Stomach (tissue), 9 donors: ENCODE results near the gene SSR1. TPM values are rescaled to one million over a fixed set of nuclear protein-coding genes. Genes with fewer than 3 reads are reported as not detected.

Experiments used
- DNase-seq, 2 donors: peaks; one replicate each; pipeline versions ENCODE4 v3.0.0 to v3.0.0-alpha.2; 2013 to 2019
- H3K27ac ChIP-seq, 5 donors: fragments of 200-600 bp in 4 of 5; sonication (generic) in 4 of 5; one replicate each; pipeline ENCODE4 v1.5.1; 2013 to 2019; ENCODE audit warnings: mild to moderate bottlenecking in 1 of 5, moderate library complexity in 1 of 5
- H3K27me3 ChIP-seq, 3 donors: fragments of 200-600 bp; sonication (generic); one replicate each; pipeline ENCODE4 v1.5.1; 2017 to 2019; ENCODE audit warnings: mixed run types in 1 of 3
- H3K36me3 ChIP-seq, 4 donors: fragments of 200-600 bp; sonication (generic); 1 replicate in 3 of 4; 2 replicates in 1 of 4; pipeline ENCODE4 v1.5.1; 2016 to 2019
- H3K4me1 ChIP-seq, 4 donors: fragments of 200-600 bp; sonication (generic); one replicate each; pipeline ENCODE4 v1.5.1; 2016 to 2019
- H3K4me3 ChIP-seq, 4 donors: fragments of 200-600 bp; sonication (generic) in 3 of 4; one replicate each; pipeline ENCODE4 v1.5.1; 2016 to 2019; ENCODE audit warnings: mild to moderate bottlenecking in 1 of 4
- H3K9me3 ChIP-seq, 4 donors: fragments of 200-600 bp; sonication (generic); one replicate each; pipeline ENCODE4 v1.5.1; 2016 to 2019
- CTCF ChIP-seq, 7 experiments: fragments of 450-650 bp in 4 of 7; fragments of 200-600 bp in 3 of 7; sonication (generic) in 3 of 7; IDR thresholded peaks; one replicate each; pipeline ENCODE4 v1.5.1; 2016 to 2019; ENCODE audit warnings: antibody characterized with exemption in 7 of 7, control low read depth in 2 of 7, mild to moderate bottlenecking in 1 of 7
- EP300 ChIP-seq: sonication (generic); formaldehyde crosslinking; IDR thresholded peaks from one replicate; pipeline ENCODE4 v1.6.1; 2017; ENCODE audit warnings: antibody characterized with exemption
- POLR2A ChIP-seq, 4 donors: fragments of 450-650 bp; IDR thresholded peaks; one replicate each; pipeline ENCODE4 v1.6.1; 2016; ENCODE audit warnings: antibody characterized with exemption in 4 of 4, control low read depth in 2 of 4, mild to moderate bottlenecking in 1 of 4, moderate library complexity in 1 of 4
- POLR2AphosphoS5 ChIP-seq, 3 donors: sonication (generic); formaldehyde crosslinking; IDR thresholded peaks; one replicate each; pipeline ENCODE4 v1.6.1; 2016; ENCODE audit warnings: antibody characterized with exemption in 3 of 3
- WGBS, 5 donors: extraction: QIAGEN DNeasy Blood & Tissue Kit in 3 of 5; methylation state at CpG; one replicate each; pipeline versions ENCODE4 v1.1.5 to v1.1.7; 2013 to 2018; 5-methylcytosine and 5-hydroxymethylcytosine counted together
- intact Hi-C: fragments of 100-400 bp; cut with DNase I; formaldehyde crosslinking; loops from one replicate; pipeline ENCODE4 v1.15.1; 2023; ENCODE audit warnings: low total_unique reads
- polyA plus RNA-seq, 3 donors: library from polyadenylated mRNA; stranded (reverse); fragments of 200-250 nt; gene quantifications; one replicate each; pipeline ENCODE4 v1.2.3, GENCODE V29; 2013
- total RNA-seq, 5 donors: library from RNA; depleted of rRNA; stranded (reverse); fragments of >200 nt; gene quantifications; one replicate each; pipeline versions ENCODE4 v1.1.0 to v1.2.3, GENCODE V29; 2014 to 2016
- donor health status: healthy with polysubstance abuse.
- donor health status: Bipolar disorder and iron deficiency.
- donor health status: healthy.

Gene SSR1
- total and polyA plus RNA-seq, 8 donors, result 11.6 to 62.4 (median 30.1) TPM

DNA sequence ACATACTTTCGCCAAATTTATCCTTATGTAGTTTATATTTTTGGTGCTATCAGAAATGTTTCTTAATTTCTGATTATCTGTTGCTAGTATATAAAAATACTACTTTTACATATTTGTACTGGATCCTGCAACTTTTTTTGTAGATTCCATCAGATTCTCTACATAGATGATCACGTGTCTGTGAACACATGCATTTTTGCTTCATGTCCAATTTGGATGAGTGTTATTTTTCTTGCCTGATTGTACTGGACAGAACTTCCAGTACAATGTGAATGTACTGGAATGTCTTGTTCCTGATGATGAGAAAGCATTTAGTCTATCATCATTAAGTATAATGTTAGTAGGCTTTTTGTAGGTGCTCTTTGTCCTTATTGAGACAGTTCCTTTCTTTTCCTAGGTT, 25.0 kb upstream of the SSR1 start:
- no peak for DNase-seq

GRCh38 chr6:7335519-7335918, 22.5 kb upstream of the SSR1 start:
- no peaks in the 10 kb centered on the region for H3K36me3 ChIP-seq
- H3K9me3 ChIP-seq, result no peaks in the 10 kb centered on the region
- H3K27ac ChIP-seq, result no peak overlapping the region
- no peaks in the 10 kb centered on the region for H3K4me1 ChIP-seq
- H3K4me3 ChIP-seq, result no peak overlapping the region
- no peak for TF ChIP-seq POLR2A (IDR thresholded peaks at IDR 0.05)
- TF ChIP-seq POLR2AphosphoS5 (IDR thresholded peaks at IDR 0.05), result no peak
- no peak for TF ChIP-seq EP300
- no peak for TF ChIP-seq CTCF (IDR thresholded peaks at IDR 0.05)
- no peak for DNase-seq
- 81 to 88% (median 83%) methylated on average over 3 of the region's 3 CpGs for WGBS, 5 donors
- H3K27me3 ChIP-seq, result peaks cover 0 to under 1% (median 0%) of the 10 kb centered on the region in 3 donors
- intact Hi-C loops, result no loop called here

More for the DNA sequence above, 25.0 kb upstream of the SSR1 start:
- intact Hi-C loops, result no loop called here
- TF ChIP-seq CTCF (IDR thresholded peaks at IDR 0.05), result no peak
- TF ChIP-seq POLR2AphosphoS5 (IDR thresholded peaks at IDR 0.05), result no peak
- no peak for TF ChIP-seq EP300
- no peak for TF ChIP-seq POLR2A (IDR thresholded peaks at IDR 0.05)
- Histone ChIP-seq H3K36me3 (no peaks in the 10 kb centered on the region), H3K9me3 (no peaks in the 10 kb centered on the region), H3K4me1 (no peaks in the 10 kb centered on the region), H3K27me3 (peaks cover 0 to 7% (median 0%) of the 10 kb centered on the region in 3 donors), H3K4me3 (no peak overlapping the region), H3K27ac (no peak overlapping the region)
- WGBS, 5 donors, result 69 to 94% (median 89%) methylated on average over 2 of the region's 2 CpGs

GRCh38 chr6:7334685-7335084, 21.7 kb upstream of the SSR1 start:
- Histone ChIP-seq H3K4me1 (no peaks in the 10 kb centered on the region), H3K4me3 (no peak overlapping the region), H3K36me3 (no peaks in the 10 kb centered on the region), H3K9me3 (no peaks in the 10 kb centered on the region), H3K27me3 (no peaks in the 10 kb centered on the region), H3K27ac (no peak overlapping the region)
- 85 to 98% (median 91%) methylated on average over 3 of the region's 3 CpGs for WGBS, 5 donors
- intact Hi-C loops, result no loop called here
- no peak for DNase-seq
- TF ChIP-seq CTCF (IDR thresholded peaks at IDR 0.05) (no peak), EP300 (no peak), POLR2A (IDR thresholded peaks at IDR 0.05) (no peak), POLR2AphosphoS5 (IDR thresholded peaks at IDR 0.05) (no peak)

DNA sequence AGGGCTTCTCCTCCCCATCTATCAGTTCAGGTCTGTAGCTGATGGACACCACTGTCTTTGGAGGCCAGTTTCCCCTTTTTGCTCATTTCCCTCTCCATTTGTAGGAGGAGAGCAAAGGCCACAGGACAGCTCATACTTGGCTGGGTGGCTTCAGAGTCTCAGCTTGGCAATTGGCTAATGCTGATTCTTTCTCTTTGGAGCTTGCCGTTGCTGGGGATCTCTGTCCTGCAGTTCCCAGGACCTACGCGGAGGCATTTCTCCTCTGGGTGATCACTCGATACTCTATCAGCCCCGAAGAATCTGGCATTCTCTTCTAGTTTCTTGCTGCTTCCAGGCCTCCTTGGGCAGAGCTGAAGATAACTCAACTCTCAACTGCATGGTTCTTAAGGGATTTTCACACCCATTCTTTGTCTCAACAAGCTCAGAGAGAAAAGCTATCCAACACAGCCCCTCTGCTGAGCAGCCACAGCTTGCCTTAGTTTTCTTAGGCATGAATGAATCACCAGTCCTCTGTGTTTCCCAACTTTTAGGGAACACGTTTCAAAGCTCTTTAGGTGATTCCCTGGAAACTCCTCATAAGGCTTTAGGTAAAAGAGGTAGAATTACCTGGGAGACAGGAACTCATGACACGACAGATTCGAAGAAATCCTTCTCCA, 19.2 kb upstream of the SSR1 start:
- no peaks in the 10 kb centered on the region for H3K27me3 ChIP-seq
- H3K36me3 ChIP-seq, result no peaks in the 10 kb centered on the region
- no peaks in the 10 kb centered on the region for H3K9me3 ChIP-seq
- intact Hi-C loops, result no loop called here
- DNase-seq, result no peak
- H3K27ac ChIP-seq, result no peak overlapping the region
- no peak overlapping the region for H3K4me3 ChIP-seq
- 81 to 87% (median 86%) methylated on average over 8 of the region's 8 CpGs for WGBS, 5 donors
- TF ChIP-seq CTCF (IDR thresholded peaks at IDR 0.05), result no peak
- no peak for TF ChIP-seq EP300
- no peak for TF ChIP-seq POLR2A (IDR thresholded peaks at IDR 0.05)
- no peak for TF ChIP-seq POLR2AphosphoS5 (IDR thresholded peaks at IDR 0.05)
- no peaks in the 10 kb centered on the region for H3K4me1 ChIP-seq
